Activated naive CD4-positive, alpha-beta T cell treated with anti-CD3 and anti-CD28 coated beads for 36 hours (primary cell): ENCODE data around the gene DOCK4. TPM values are rescaled to one million over a fixed set of nuclear protein-coding genes. Genes with fewer than 3 reads are reported as not detected.

Experiments
- CTCF ChIA-PET: fragments of 350-600 bp; sonication (Branson Sonifier 250); formaldehyde crosslinking; loops from one replicate; lab custom pipeline; 2021; ENCODE audit warnings: antibody characterized with exemption; lab: Charles Lee
- DNase-seq: peaks from one replicate; pipeline ENCODE4 v3.0.0-alpha.2; 2020
- H3K27ac Mint-ChIP-seq: one replicate; pipeline ENCODE4 v1.8.0; 2021; ENCODE audit warnings: mild to moderate bottlenecking, mixed read lengths
- H3K27me3 Mint-ChIP-seq: one replicate; pipeline ENCODE4 v1.8.0; 2021; ENCODE audit warnings: low read depth, mixed read lengths
- H3K36me3 Mint-ChIP-seq: one replicate; pipeline ENCODE4 v1.8.0; 2021; ENCODE audit warnings: low read depth, mixed read lengths
- H3K4me1 Mint-ChIP-seq: one replicate; pipeline ENCODE4 v1.8.0; 2021; ENCODE audit warnings: low read depth, mixed read lengths
- H3K4me3 Mint-ChIP-seq: one replicate; pipeline ENCODE4 v1.8.0; 2021; ENCODE audit warnings: mild to moderate bottlenecking, moderate library complexity, mixed read lengths
- H3K9me3 Mint-ChIP-seq: one replicate; pipeline ENCODE4 v1.8.0; 2021; ENCODE audit warnings: mixed read lengths
- intact Hi-C: fragments of 100-400 bp; cut with micrococcal nuclease; formaldehyde crosslinking; loops from one replicate; pipeline ENCODE4 v1.15.1; 2023
- total RNA-seq, 2 experiments: library from RNA; stranded (reverse); gene quantifications; one replicate each; pipeline ENCODE4 v1.2.3, GENCODE V29; 2021

Gene DOCK4
- total RNA-seq, 2 experiments from 2014 or later: 0.43 to 0.62 TPM

GRCh38 chr7:111985798-111986197, 220.4 kb downstream of the DOCK4 start:
- intact Hi-C loops: no loop called here
- peaks cover 8% of the 10 kb centered on the region for H3K27me3 Mint-ChIP-seq
- H3K4me1 Mint-ChIP-seq: no peaks in the 10 kb centered on the region
- H3K4me3 Mint-ChIP-seq: no peak overlapping the region
- no peak for DNase-seq
- H3K9me3 Mint-ChIP-seq: no peaks in the 10 kb centered on the region
- CTCF ChIA-PET: no interaction called here
- no peak overlapping the region for H3K27ac Mint-ChIP-seq
- no peaks in the 10 kb centered on the region for H3K36me3 Mint-ChIP-seq

GRCh38 chr7:111982804-111983203, 223.4 kb downstream of the DOCK4 start:
- Mint-ChIP-seq H3K9me3 (no peaks in the 10 kb centered on the region), H3K4me1 (no peaks in the 10 kb centered on the region), H3K27ac (no peak overlapping the region), H3K27me3 (peaks cover 8% of the 10 kb centered on the region), H3K36me3 (no peaks in the 10 kb centered on the region), H3K4me3 (no peak overlapping the region)
- DNase-seq: no peak
- CTCF ChIA-PET: no interaction called here
- intact Hi-C loops: no loop called here

- no peak overlapping the region for H3K27ac Mint-ChIP-seq
- H3K27me3 Mint-ChIP-seq: peaks cover 5% of the 10 kb centered on the region
- H3K9me3 Mint-ChIP-seq: no peaks in the 10 kb centered on the region
- no peak overlapping the region for H3K4me3 Mint-ChIP-seq
- intact Hi-C loops: no loop called here
- no peaks in the 10 kb centered on the region for H3K4me1 Mint-ChIP-seq
- no peaks in the 10 kb centered on the region for H3K36me3 Mint-ChIP-seq
- CTCF ChIA-PET: no interaction called here
- DNase-seq: no peak
These were observed 224.1 kb downstream of the DOCK4 start for GRCh38 chr7:111982133-111982532.

- Mint-ChIP-seq H3K4me1 (no peaks in the 10 kb centered on the region), H3K4me3 (no peak overlapping the region), H3K36me3 (no peaks in the 10 kb centered on the region), H3K9me3 (no peaks in the 10 kb centered on the region), H3K27ac (no peak overlapping the region), H3K27me3 (no peaks in the 10 kb centered on the region)
- CTCF ChIA-PET: no interaction called here
- intact Hi-C loops: no loop called here
- DNase-seq: no peak
These were observed 225.5 kb downstream of the DOCK4 start for GRCh38 chr7:111980725-111981124.

GRCh38 chr7:111975346-111975745, 230.9 kb downstream of the DOCK4 start:
- no peaks in the 10 kb centered on the region for H3K27me3 Mint-ChIP-seq
- no peaks in the 10 kb centered on the region for H3K4me1 Mint-ChIP-seq
- H3K27ac Mint-ChIP-seq: no peak overlapping the region
- H3K4me3 Mint-ChIP-seq: no peak overlapping the region
- no peaks in the 10 kb centered on the region for H3K36me3 Mint-ChIP-seq
- CTCF ChIA-PET: no interaction called here
- H3K9me3 Mint-ChIP-seq: no peaks in the 10 kb centered on the region
- intact Hi-C loops: no loop called here
- DNase-seq: no peak

- peaks cover 1% of the 10 kb centered on the region for H3K27me3 Mint-ChIP-seq
- H3K27ac Mint-ChIP-seq: no peak overlapping the region
- intact Hi-C loops: no loop called here
- H3K4me3 Mint-ChIP-seq: no peak overlapping the region
- H3K4me1 Mint-ChIP-seq: no peaks in the 10 kb centered on the region
- H3K9me3 Mint-ChIP-seq: no peaks in the 10 kb centered on the region
- DNase-seq: no peak
- CTCF ChIA-PET: no interaction called here
- H3K36me3 Mint-ChIP-seq: no peaks in the 10 kb centered on the region
These were observed 245.2 kb downstream of the DOCK4 start for GRCh38 chr7:111960984-111961383.

GRCh38 chr7:111958896-111959295, 247.3 kb downstream of the DOCK4 start:
- Mint-ChIP-seq H3K36me3 (no peaks in the 10 kb centered on the region), H3K27ac (no peak overlapping the region), H3K9me3 (no peaks in the 10 kb centered on the region), H3K4me3 (no peak overlapping the region), H3K27me3 (peaks cover 1% of the 10 kb centered on the region), H3K4me1 (no peaks in the 10 kb centered on the region)
- no peak for DNase-seq
- CTCF ChIA-PET: interaction anchor here (0.6 kb wide), 1 partner anchor 11 kb away, joined by 4 read pairs; no protein-coding TSS in a partner anchor
- intact Hi-C loops: loop anchor here (10.0 kb wide), 1 partner anchor 536 kb away; no protein-coding TSS in a partner anchor

- Mint-ChIP-seq H3K27me3 (peaks cover 1% of the 10 kb centered on the region), H3K4me3 (no peak overlapping the region), H3K4me1 (no peaks in the 10 kb centered on the region), H3K36me3 (no peaks in the 10 kb centered on the region), H3K27ac (no peak overlapping the region), H3K9me3 (no peaks in the 10 kb centered on the region)
- CTCF ChIA-PET: no interaction called here
- DNase-seq: no peak
- intact Hi-C loops: loop anchor here (10.0 kb wide), 1 partner anchor 536 kb away; no protein-coding TSS in a partner anchor
These were observed 247.8 kb downstream of the DOCK4 start for GRCh38 chr7:111958431-111958830.

GRCh38 chr7:111955616-111956015, 250.6 kb downstream of the DOCK4 start:
- Mint-ChIP-seq H3K27ac (no peak overlapping the region), H3K36me3 (no peaks in the 10 kb centered on the region), H3K4me3 (no peak overlapping the region), H3K9me3 (no peaks in the 10 kb centered on the region), H3K27me3 (peaks cover under 1% of the 10 kb centered on the region), H3K4me1 (no peaks in the 10 kb centered on the region)
- CTCF ChIA-PET: no interaction called here
- no peak for DNase-seq
- intact Hi-C loops: loop anchor here (10.0 kb wide), 1 partner anchor 539 kb away; no protein-coding TSS in a partner anchor

GRCh38 chr7:111954474-111955381, 251.5 kb downstream of the DOCK4 start:
- DNase-seq: no peak
- Mint-ChIP-seq H3K4me1 (no peaks in the 10 kb centered on the region), H3K9me3 (no peaks in the 10 kb centered on the region), H3K27ac (no peak overlapping the region), H3K4me3 (no peak overlapping the region), H3K36me3 (no peaks in the 10 kb centered on the region), H3K27me3 (no peaks in the 10 kb centered on the region)
- CTCF ChIA-PET: no interaction called here
- intact Hi-C loops: loop anchor here (10.0 kb wide), 1 partner anchor 540 kb away; no protein-coding TSS in a partner anchor

- no peaks in the 10 kb centered on the region for H3K36me3 Mint-ChIP-seq
- CTCF ChIA-PET: no interaction called here
- DNase-seq: no peak
- no peak overlapping the region for H3K4me3 Mint-ChIP-seq
- no peaks in the 10 kb centered on the region for H3K4me1 Mint-ChIP-seq
- intact Hi-C loops: loop anchor here (10.0 kb wide), 1 partner anchor 541 kb away; no protein-coding TSS in a partner anchor
- no peak overlapping the region for H3K27ac Mint-ChIP-seq
- H3K9me3 Mint-ChIP-seq: no peaks in the 10 kb centered on the region
- no peaks in the 10 kb centered on the region for H3K27me3 Mint-ChIP-seq
These were observed 252.1 kb downstream of the DOCK4 start for GRCh38 chr7:111954056-111954455.

GRCh38 chr7:111953611-111954010, 252.6 kb downstream of the DOCK4 start:
- intact Hi-C loops: loop anchor here (10.0 kb wide), 1 partner anchor 541 kb away; no protein-coding TSS in a partner anchor
- Mint-ChIP-seq H3K27me3 (no peaks in the 10 kb centered on the region), H3K4me3 (no peak overlapping the region), H3K9me3 (no peaks in the 10 kb centered on the region), H3K36me3 (no peaks in the 10 kb centered on the region), H3K4me1 (no peaks in the 10 kb centered on the region), H3K27ac (no peak overlapping the region)
- CTCF ChIA-PET: no interaction called here
- DNase-seq: peak; percentile 13

- no peaks in the 10 kb centered on the region for H3K36me3 Mint-ChIP-seq
- no peaks in the 10 kb centered on the region for H3K27me3 Mint-ChIP-seq
- no peak for DNase-seq
- no peak overlapping the region for H3K4me3 Mint-ChIP-seq
- H3K9me3 Mint-ChIP-seq: no peaks in the 10 kb centered on the region
- H3K27ac Mint-ChIP-seq: no peak overlapping the region
- intact Hi-C loops: loop anchor here (10.0 kb wide), 1 partner anchor 542 kb away; no protein-coding TSS in a partner anchor
- CTCF ChIA-PET: no interaction called here
- no peaks in the 10 kb centered on the region for H3K4me1 Mint-ChIP-seq
These were observed 253.4 kb downstream of the DOCK4 start for GRCh38 chr7:111952783-111953182.
